ENCODE data around the gene FPR2.

DNA sequence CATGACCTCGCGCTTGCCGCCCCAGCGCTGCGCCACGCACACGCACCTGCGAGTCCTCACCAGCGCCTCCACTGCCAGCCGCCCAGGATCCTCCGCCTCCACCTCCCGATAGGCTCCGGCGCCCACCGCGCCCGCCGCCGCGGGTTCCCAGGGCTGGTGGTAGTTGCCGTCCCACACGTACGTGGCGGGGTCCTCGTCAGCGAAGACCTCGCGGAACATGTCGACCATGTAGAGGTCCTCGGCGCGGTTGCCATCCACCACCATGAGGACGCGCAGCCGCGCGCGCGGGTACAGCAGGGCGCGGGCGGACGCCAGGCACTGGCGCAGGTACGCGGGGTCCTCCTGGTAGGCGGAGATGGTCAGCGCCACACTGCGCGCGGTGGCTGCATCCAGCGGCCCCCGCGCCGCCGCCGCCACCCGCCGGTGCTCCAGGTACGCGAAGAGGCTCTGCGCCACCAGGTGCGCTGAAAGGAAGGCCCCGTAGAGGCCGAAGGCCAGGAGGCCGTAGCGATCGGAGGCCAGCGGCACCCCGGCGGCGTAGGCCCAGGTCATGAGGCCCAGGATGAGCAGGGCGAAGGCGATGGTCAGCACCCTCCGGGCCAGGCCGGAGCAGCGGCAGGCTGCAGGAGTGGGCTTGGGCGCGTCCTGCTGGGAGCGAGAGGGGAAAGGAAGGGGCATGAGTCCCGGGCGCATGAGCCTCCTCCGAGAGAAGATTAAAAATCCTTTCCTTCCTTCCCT lies 41.6 kb upstream of the FPR2 start:
- TF ChIP-seq, protein P1, sequence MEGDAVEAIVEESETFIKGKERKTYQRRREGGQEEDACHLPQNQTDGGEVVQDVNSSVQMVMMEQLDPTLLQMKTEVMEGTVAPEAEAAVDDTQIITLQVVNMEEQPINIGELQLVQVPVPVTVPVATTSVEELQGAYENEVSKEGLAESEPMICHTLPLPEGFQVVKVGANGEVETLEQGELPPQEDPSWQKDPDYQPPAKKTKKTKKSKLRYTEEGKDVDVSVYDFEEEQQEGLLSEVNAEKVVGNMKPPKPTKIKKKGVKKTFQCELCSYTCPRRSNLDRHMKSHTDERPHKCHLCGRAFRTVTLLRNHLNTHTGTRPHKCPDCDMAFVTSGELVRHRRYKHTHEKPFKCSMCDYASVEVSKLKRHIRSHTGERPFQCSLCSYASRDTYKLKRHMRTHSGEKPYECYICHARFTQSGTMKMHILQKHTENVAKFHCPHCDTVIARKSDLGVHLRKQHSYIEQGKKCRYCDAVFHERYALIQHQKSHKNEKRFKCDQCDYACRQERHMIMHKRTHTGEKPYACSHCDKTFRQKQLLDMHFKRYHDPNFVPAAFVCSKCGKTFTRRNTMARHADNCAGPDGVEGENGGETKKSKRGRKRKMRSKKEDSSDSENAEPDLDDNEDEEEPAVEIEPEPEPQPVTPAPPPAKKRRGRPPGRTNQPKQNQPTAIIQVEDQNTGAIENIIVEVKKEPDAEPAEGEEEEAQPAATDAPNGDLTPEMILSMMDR (IDR thresholded peaks at IDR 0.05): no peak
- TF ChIP-seq POLR2A (IDR thresholded peaks at IDR 0.05): no peak
